ENCODE results near the gene ZNF491.
"Not testable (repeated sequence)": the region's sequence is repeated elsewhere in the genome, so short reads cannot be mapped to it uniquely, and the experiment has no call there.

The ZNF491 gene

GRCh38 chr19:11763117-11763516, 35.2 kb upstream of the ZNF491 start:
- ChIA-PET CTCF (interaction anchor here (0.9 kb wide), 1 partner anchor 35 kb away, joined by 4 read pairs; the partner anchor contains the start of gene ZNF491), POLR2A (no interaction called here)
- TF ChIP-seq CTCF (IDR thresholded peaks at IDR 0.05; ENCODE audit: control extremely low read depth, extremely low read depth, low read depth, missing control alignments): no peak
- DNase-seq (ENCODE audit: extremely low spot score): no peak

GRCh38 chr19:11763611-11764010, 34.7 kb upstream of the ZNF491 start:
- CTCF ChIA-PET: no interaction called here
- POLR2A ChIA-PET: no interaction called here

GRCh38 chr19:11766597-11767591, 31.4 kb upstream of the ZNF491 start, which contains the start of gene ZNF441:
TSS of gene ZNF441 (plus strand) at chr19:11767000. CDS start at chr19:11767194, 194 bp downstream.
- no peak for TF ChIP-seq CTCF (IDR thresholded peaks at IDR 0.05; ENCODE audit: control extremely low read depth, extremely low read depth, low read depth, missing control alignments)
- peak; percentile 94 for DNase-seq (ENCODE audit: extremely low spot score)
- CTCF ChIA-PET: interaction anchor here (1.6 kb wide), 1 partner anchor 31 kb away, joined by 7 read pairs; the partner anchor contains the start of gene ZNF491
- POLR2A ChIA-PET: no interaction called here

More at GRCh38 chr19:11763611-11764010, 34.7 kb upstream of the ZNF491 start:
- no peak for TF ChIP-seq CTCF (IDR thresholded peaks at IDR 0.05; ENCODE audit: control extremely low read depth, extremely low read depth, low read depth, missing control alignments)
- DNase-seq (ENCODE audit: extremely low spot score): no peak

- no peak for TF ChIP-seq CTCF (IDR thresholded peaks at IDR 0.05; ENCODE audit: control extremely low read depth, extremely low read depth, low read depth, missing control alignments)
- peak; percentile 62 for DNase-seq (ENCODE audit: extremely low spot score)
- ChIA-PET CTCF (interaction anchor here (1.6 kb wide), 1 partner anchor 30 kb away, joined by 7 read pairs; the partner anchor contains the start of gene ZNF491), POLR2A (no interaction called here)
These were observed 30.6 kb upstream of the ZNF491 start for GRCh38 chr19:11767633-11768133.

- no peak for DNase-seq (ENCODE audit: extremely low spot score)
- ChIA-PET CTCF (no interaction called here), POLR2A (no interaction called here)
- no peak for TF ChIP-seq CTCF (IDR thresholded peaks at IDR 0.05; ENCODE audit: control extremely low read depth, extremely low read depth, low read depth, missing control alignments)
These were observed 28.3 kb upstream of the ZNF491 start for GRCh38 chr19:11769995-11770394.

- POLR2A ChIA-PET; DNase-seq (ENCODE audit: extremely low spot score): not testable (repeated sequence)
- CTCF ChIA-PET: interaction anchor here (0.9 kb wide), 1 partner anchor 27 kb away, joined by 3 read pairs; the partner anchor contains the start of gene ZNF491
These were observed 26.8 kb upstream of the ZNF491 start for GRCh38 chr19:11771520-11771919.

GRCh38 chr19:11776669-11777068, 21.7 kb upstream of the ZNF491 start:
- CTCF ChIA-PET; POLR2A ChIA-PET; DNase-seq (ENCODE audit: extremely low spot score): not testable (repeated sequence)

Measured in GM10248 (cell line).